NT2/D1 (cell line): ENCODE measurements around the gene CPN2.

ENCODE experiments used
- DNase-seq: peaks from one replicate; pipeline ENCODE4 v3.0.0-alpha.2; 2011; ENCODE audit warnings: low read depth, low spot score
- H3K27me3 ChIP-seq: 2 replicates; pipeline ENCODE4 v1.6.0; 2011; ENCODE audit warnings: mild to moderate bottlenecking; ENCODE audit not compliant: insufficient read length, insufficient read depth
- H3K36me3 ChIP-seq: 2 replicates; pipeline ENCODE4 v1.6.1; 2011; ENCODE audit warnings: mild to moderate bottlenecking, low read length, mixed read lengths; ENCODE audit not compliant: insufficient read depth, insufficient read length
- H3K4me1 ChIP-seq: 2 replicates; pipeline ENCODE4 v1.5.1; 2011; ENCODE audit not compliant: insufficient read depth, insufficient read length
- H3K4me3 ChIP-seq: 2 replicates; pipeline ENCODE4 v1.5.1; 2011; ENCODE audit warnings: low read depth; ENCODE audit not compliant: insufficient read length
- H3K9ac ChIP-seq: 2 replicates; pipeline ENCODE4 v1.6.0; 2011; ENCODE audit warnings: low read depth; ENCODE audit not compliant: insufficient read length
- H3K9me3 ChIP-seq: 2 replicates; pipeline ENCODE4 v1.5.1; 2011; ENCODE audit warnings: mild to moderate bottlenecking, low read length; ENCODE audit not compliant: insufficient read depth
- SUZ12 ChIP-seq: IDR thresholded peaks from 2 replicates; pipeline ENCODE4 v1.6.1; 2011; ENCODE audit not compliant: insufficient read length, insufficient read depth; ENCODE audit errors: extremely low read depth
- YY1 ChIP-seq: IDR thresholded peaks from 2 replicates; pipeline ENCODE4 v1.6.1; 2011; ENCODE audit not compliant: insufficient read length, insufficient read depth
- ZNF274 ChIP-seq: IDR thresholded peaks from 2 replicates; pipeline ENCODE4 v1.6.1; 2011; ENCODE audit warnings: mild to moderate bottlenecking, low read depth, low read length

The CPN2 gene

GRCh38 chr3:194395778-194396538, 44.8 kb upstream of the CPN2 start:
- no peaks in the 10 kb centered on the region for H3K27me3 ChIP-seq
- H3K9ac ChIP-seq = no peak overlapping the region
- peaks cover 3% of the 10 kb centered on the region for H3K9me3 ChIP-seq
- DNase-seq = no peak
- no peaks in the 10 kb centered on the region for H3K36me3 ChIP-seq
- no peak for TF ChIP-seq SUZ12
- TF ChIP-seq ZNF274 = no peak
- TF ChIP-seq YY1 = no peak
- H3K4me3 ChIP-seq = no peak overlapping the region
- peaks cover 10% of the 10 kb centered on the region for H3K4me1 ChIP-seq

DNA sequence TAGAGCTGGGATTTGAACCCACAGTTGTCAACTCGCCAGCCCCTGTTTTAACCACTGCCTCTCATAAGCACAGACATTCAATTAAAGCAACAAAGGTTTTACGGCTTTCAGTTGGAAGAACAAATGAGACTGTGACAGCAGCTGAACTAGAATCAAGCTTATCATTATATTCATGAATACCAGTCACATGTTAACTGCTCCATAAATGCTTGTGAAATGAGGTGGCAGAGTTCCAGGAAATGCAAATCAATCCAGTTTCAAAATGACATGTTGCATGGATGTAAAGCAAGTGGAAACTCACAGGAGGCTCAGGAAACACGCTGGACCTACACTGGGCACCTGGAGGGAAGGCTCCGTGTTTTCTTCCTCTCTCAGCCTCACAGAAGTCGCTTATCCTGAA, 44.1 kb upstream of the CPN2 start:
- Histone ChIP-seq H3K9ac (no peak overlapping the region), H3K36me3 (no peaks in the 10 kb centered on the region), H3K4me3 (no peak overlapping the region), H3K27me3 (no peaks in the 10 kb centered on the region), H3K4me1 (peaks cover 10% of the 10 kb centered on the region), H3K9me3 (peaks cover 6% of the 10 kb centered on the region)
- no peak for DNase-seq
- TF ChIP-seq SUZ12 (no peak), ZNF274 (no peak), YY1 (no peak)

GRCh38 chr3:194392576-194392975, 41.4 kb upstream of the CPN2 start:
- DNase-seq = no peak
- peaks cover 10% of the 10 kb centered on the region for H3K4me1 ChIP-seq
- H3K36me3 ChIP-seq = no peaks in the 10 kb centered on the region
- H3K27me3 ChIP-seq = no peaks in the 10 kb centered on the region
- no peak for TF ChIP-seq YY1
- TF ChIP-seq SUZ12 = no peak
- TF ChIP-seq ZNF274 = no peak
- H3K9ac ChIP-seq = no peak overlapping the region
- H3K9me3 ChIP-seq = peaks cover 6% of the 10 kb centered on the region
- H3K4me3 ChIP-seq = no peak overlapping the region

DNA sequence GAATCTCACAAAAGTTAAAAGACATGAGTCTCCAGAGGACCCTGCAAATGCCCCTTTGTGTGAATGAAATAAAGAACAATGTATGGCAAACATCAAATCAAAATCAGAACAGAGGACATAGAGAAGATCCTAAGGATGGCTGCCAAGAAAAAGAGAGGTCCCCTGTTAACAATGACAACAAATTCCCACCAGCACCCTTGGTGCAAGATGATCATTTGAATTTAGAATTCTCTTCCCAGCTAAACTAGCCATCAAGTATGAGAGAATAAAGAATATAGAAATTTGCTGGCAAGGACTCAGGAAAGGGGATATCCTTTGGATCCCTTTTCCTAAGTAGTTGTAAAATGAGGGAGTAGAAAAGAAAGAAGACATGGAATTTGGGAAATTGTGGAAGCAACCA, 39.7 kb upstream of the CPN2 start:
- TF ChIP-seq ZNF274 = no peak
- no peak for TF ChIP-seq YY1
- no peak for TF ChIP-seq SUZ12
- no peaks in the 10 kb centered on the region for H3K36me3 ChIP-seq

DNA sequence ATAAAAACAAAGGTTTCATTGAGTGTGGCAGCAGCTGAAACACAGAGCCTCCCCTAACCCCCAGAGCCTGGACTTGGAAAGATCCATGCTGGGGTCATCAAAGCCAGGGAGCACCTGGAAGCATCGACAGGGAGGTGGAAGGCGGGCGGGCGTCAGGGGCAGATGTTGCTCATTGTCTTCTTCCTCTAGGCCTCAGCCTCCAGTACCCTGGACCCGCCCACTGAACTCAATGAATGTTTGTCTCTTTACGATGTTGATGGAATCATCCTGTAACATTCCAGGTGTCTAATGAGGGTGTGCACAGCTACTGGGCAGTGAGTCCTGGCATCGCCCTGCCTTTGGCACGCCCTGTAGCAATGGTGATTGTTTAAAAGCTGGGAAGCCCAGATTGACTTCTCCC, 38.1 kb upstream of the CPN2 start:
- no peak for DNase-seq
- no peak for TF ChIP-seq YY1
- TF ChIP-seq ZNF274 = no peak
- no peak for TF ChIP-seq SUZ12
- Histone ChIP-seq H3K9me3 (peaks cover 6% of the 10 kb centered on the region), H3K4me3 (no peak overlapping the region), H3K4me1 (peaks cover 5% of the 10 kb centered on the region), H3K27me3 (no peaks in the 10 kb centered on the region), H3K9ac (no peak overlapping the region), H3K36me3 (no peaks in the 10 kb centered on the region)

More for the DNA sequence above, 39.7 kb upstream of the CPN2 start:
- Histone ChIP-seq H3K4me3 (no peak overlapping the region), H3K4me1 (peaks cover 5% of the 10 kb centered on the region), H3K27me3 (no peaks in the 10 kb centered on the region), H3K9ac (no peak overlapping the region), H3K9me3 (peaks cover 6% of the 10 kb centered on the region)
- no peak for DNase-seq

DNA sequence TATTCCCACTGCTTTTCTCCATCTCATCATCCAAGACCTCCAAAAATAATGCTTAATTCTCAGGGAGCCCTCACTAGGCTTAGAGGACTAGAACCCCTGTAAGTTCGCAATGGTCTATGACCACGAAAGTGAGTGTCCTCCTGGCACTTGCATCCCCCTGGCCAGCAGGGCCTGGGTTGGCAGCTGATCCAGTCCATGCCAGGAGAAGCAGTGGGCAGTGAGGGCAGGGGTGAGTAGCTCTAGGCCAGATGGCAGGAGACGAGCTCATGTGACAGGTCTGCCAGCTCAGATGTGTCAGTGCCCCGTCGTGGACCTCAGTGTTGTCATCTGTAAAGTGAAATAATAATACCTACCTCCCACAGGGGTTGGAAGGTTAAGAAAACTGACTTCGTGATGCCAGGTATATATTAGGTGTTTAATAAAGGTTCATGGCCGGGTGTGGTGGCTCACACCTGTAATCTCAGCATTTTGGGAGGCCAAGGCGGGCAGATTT, 36.8 kb upstream of the CPN2 start:
- H3K9me3 ChIP-seq = peaks cover 6% of the 10 kb centered on the region
- peaks cover 10% of the 10 kb centered on the region for H3K4me1 ChIP-seq
- H3K4me3 ChIP-seq = no peak overlapping the region
- DNase-seq = no peak
- no peaks in the 10 kb centered on the region for H3K36me3 ChIP-seq
- no peak for TF ChIP-seq SUZ12
- TF ChIP-seq YY1 = no peak
- TF ChIP-seq ZNF274 = no peak
- H3K9ac ChIP-seq = no peak overlapping the region
- H3K27me3 ChIP-seq = no peaks in the 10 kb centered on the region

- Histone ChIP-seq H3K27me3 (no peaks in the 10 kb centered on the region), H3K9me3 (peaks cover 6% of the 10 kb centered on the region), H3K4me1 (peaks cover 10% of the 10 kb centered on the region), H3K4me3 (no peak overlapping the region), H3K9ac (no peak overlapping the region), H3K36me3 (no peaks in the 10 kb centered on the region)
- TF ChIP-seq ZNF274 (no peak), YY1 (no peak), SUZ12 (no peak)
- DNase-seq = no peak
Measured at GRCh38 chr3:194387276-194387675, 36.1 kb upstream of the CPN2 start.
